HG02642 (cell line): ENCODE data around the gene SP9.
"Not testable (repeated sequence)": the region's sequence is repeated elsewhere in the genome, so short reads cannot be mapped to it uniquely, and the experiment has no call there.

Source experiments
- ATAC-seq: cut with Tn5 transposase; IDR thresholded peaks from one replicate; pipeline ENCODE4 v1.9.1; 2021; ENCODE audit warnings: mild to moderate bottlenecking; ENCODE audit not compliant: unreplicated experiment, poor library complexity

SP9 gene

GRCh38 chr2:174343623-174344455, 9.1 kb downstream of the SP9 start:
- ATAC-seq = no peak

- no peak for ATAC-seq
Measured at GRCh38 chr2:174344716-174345461, 10.1 kb downstream of the SP9 start.

GRCh38 chr2:174350018-174350417, 15.3 kb downstream of the SP9 start:
- no peak for ATAC-seq

GRCh38 chr2:174350593-174351181, 15.9 kb downstream of the SP9 start:
- ATAC-seq = no peak

- ATAC-seq = no peak
Measured at GRCh38 chr2:174353004-174353403, 18.2 kb downstream of the SP9 start.

GRCh38 chr2:174356347-174356746, 21.6 kb downstream of the SP9 start:
- no peak for ATAC-seq

GRCh38 chr2:174359663-174360062, 24.9 kb downstream of the SP9 start:
- ATAC-seq = not testable (repeated sequence)

- no peak for ATAC-seq
Measured at GRCh38 chr2:174362949-174363348, 28.2 kb downstream of the SP9 start.

GRCh38 chr2:174363492-174364225, 28.9 kb downstream of the SP9 start:
- not testable (repeated sequence) for ATAC-seq

GRCh38 chr2:174364628-174365027, 29.9 kb downstream of the SP9 start:
- ATAC-seq = no peak

GRCh38 chr2:174365571-174365970, 30.8 kb downstream of the SP9 start:
- no peak for ATAC-seq

GRCh38 chr2:174368691-174369090, 33.9 kb downstream of the SP9 start:
- no peak for ATAC-seq

GRCh38 chr2:174376967-174377366, 42.2 kb downstream of the SP9 start:
- ATAC-seq = no peak

GRCh38 chr2:174383796-174384195, 49.0 kb downstream of the SP9 start:
- ATAC-seq = no peak

- ATAC-seq = no peak
Measured at GRCh38 chr2:174385201-174385600, 50.4 kb downstream of the SP9 start.
